Hepatocyte (in vitro differentiated cells): ENCODE measurements around the gene FEM1C.

ENCODE experiments used
- CTCF ChIP-seq: fragments of 200-600 bp; sonication (generic); IDR thresholded peaks from 2 replicates; pipeline ENCODE4 v1.5.1; 2016; ENCODE audit warnings: antibody characterized with exemption, mild to moderate bottlenecking; ENCODE audit not compliant: poor library complexity
- EZH2 ChIP-seq: fragments of 200-600 bp; sonication (generic); IDR thresholded peaks from 2 replicates; pipeline ENCODE4 v1.6.1; 2016; ENCODE audit warnings: antibody characterized with exemption, mild to moderate bottlenecking, borderline replicate concordance
- EZH2phosphoT487 ChIP-seq: fragments of 200-600 bp; sonication (generic); IDR thresholded peaks from one replicate; pipeline ENCODE4 v1.6.1; 2018; ENCODE audit warnings: antibody characterized with exemption, mild to moderate bottlenecking, low read depth, moderate library complexity; ENCODE audit not compliant: unreplicated experiment, severe bottlenecking

GRCh38 chr5:115520191-115520590, 24.4 kb downstream of the FEM1C start:
- TF ChIP-seq CTCF (no peak), EZH2phosphoT487 (no peak), EZH2 (no peak)
